ENCODE measurements around the gene AOX1.

The AOX1 gene

DNA sequence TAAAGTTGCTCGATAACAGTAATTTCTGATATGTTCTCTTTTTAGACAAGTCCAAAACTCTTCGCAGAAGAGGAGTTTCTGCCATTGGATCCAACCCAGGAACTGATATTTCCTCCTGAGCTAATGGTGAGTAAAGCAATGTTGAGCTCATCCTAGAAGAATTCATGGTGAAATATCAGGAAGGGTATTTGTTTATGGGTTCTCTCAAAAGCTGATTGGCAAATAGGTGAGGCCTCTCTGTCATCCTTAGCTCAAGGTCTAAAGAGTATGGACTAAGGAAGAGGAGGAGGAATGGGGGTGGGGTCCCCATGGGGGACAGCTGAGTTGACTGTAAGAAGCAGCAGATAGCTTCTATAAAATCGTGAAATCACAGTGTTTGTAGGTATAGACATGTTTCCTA, 18.2 kb downstream of the AOX1 start:
- TF ChIP-seq, protein P1, sequence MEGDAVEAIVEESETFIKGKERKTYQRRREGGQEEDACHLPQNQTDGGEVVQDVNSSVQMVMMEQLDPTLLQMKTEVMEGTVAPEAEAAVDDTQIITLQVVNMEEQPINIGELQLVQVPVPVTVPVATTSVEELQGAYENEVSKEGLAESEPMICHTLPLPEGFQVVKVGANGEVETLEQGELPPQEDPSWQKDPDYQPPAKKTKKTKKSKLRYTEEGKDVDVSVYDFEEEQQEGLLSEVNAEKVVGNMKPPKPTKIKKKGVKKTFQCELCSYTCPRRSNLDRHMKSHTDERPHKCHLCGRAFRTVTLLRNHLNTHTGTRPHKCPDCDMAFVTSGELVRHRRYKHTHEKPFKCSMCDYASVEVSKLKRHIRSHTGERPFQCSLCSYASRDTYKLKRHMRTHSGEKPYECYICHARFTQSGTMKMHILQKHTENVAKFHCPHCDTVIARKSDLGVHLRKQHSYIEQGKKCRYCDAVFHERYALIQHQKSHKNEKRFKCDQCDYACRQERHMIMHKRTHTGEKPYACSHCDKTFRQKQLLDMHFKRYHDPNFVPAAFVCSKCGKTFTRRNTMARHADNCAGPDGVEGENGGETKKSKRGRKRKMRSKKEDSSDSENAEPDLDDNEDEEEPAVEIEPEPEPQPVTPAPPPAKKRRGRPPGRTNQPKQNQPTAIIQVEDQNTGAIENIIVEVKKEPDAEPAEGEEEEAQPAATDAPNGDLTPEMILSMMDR (IDR thresholded peaks at IDR 0.05), result no peak

DNA sequence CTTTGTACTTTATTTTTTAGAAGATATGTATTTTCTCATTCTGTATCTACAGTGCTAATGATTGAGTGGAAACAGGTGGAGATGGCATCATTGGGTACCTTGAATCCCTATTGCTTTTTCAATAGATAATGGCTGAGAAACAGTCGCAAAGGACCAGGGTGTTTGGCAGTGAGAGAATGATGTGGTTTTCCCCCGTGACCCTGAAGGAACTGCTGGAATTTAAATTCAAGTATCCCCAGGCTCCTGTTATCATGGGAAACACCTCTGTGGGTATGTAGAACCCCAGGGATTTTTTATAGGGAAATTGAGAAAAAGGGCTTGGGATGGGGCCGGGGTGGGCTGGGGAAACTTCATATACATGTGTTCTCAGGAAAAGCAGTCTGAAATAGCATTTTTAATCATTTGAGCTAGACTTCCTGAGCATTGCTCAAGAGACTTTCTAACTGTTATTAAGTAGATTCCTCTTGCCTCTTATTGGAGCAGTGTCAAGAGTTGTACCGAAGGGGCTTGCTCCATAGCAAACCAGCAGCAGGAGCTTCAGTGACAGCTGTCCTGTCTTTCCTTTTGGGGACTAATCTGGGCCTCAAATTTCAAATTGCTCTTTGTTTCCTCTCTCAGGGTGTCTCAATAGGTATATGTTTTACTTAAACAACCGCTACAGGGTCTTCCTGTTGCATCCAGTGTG, 18.9 kb downstream of the AOX1 start:
- TF ChIP-seq, protein P1 (IDR thresholded peaks at IDR 0.05), result no peak

DNA sequence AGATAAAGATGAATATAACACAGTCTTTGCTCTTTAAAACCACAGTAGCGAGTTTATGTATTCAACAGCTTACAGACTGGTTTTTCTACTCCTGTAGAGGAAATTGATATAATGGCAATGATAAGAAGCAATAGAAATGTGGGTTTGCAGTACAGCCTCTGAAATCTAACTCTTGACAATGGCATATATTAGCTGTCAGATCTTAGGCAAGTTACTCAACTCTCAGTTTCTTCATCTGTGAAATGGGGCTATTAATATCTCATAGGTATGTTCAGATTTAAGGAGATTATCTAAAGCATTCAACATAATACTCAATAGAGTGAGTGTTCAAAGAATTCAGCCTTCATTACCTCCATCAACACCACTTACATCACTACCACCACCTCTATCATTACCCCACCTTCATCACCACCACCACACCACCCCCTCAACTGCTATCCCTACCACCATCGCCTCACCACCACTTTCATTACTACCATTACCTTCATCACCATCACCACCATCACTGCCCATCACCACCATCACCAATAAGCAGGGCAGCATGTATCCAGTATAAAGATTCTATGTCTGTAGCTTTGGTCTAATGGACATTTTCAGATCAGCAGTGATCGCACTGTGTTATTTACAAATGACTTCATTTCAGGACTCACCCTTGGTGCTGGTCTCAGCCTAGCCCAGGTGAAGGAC, 22.7 kb downstream of the AOX1 start:
- TF ChIP-seq, protein P1 (IDR thresholded peaks at IDR 0.05), result no peak

DNA sequence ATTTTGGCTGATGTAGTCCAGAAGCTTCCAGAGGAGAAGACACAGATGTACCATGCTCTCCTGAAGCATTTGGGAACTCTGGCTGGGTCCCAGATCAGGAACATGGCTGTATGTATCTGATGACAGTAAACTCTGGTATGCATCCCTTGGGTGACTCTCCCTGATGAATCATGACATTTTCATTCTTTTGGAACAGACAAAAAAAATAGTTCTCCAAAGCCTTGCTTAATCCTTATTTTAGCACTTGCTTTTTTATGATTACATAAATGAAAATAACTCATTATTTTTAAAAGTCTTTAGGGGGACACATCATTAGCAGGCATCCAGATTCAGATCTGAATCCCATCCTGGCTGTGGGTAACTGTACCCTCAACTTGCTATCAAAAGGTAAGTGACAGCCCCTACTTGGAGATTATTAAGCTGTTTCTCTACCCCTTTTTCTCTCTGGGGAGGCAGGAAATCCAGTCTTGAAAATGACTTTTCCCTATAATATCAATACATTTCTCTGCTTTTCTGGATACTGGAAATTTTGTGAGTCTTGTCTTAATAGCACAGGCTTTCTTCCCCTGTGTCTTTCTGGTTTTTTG, 23.3 kb downstream of the AOX1 start:
- TF ChIP-seq, protein P1 (IDR thresholded peaks at IDR 0.05), result no peak

DNA sequence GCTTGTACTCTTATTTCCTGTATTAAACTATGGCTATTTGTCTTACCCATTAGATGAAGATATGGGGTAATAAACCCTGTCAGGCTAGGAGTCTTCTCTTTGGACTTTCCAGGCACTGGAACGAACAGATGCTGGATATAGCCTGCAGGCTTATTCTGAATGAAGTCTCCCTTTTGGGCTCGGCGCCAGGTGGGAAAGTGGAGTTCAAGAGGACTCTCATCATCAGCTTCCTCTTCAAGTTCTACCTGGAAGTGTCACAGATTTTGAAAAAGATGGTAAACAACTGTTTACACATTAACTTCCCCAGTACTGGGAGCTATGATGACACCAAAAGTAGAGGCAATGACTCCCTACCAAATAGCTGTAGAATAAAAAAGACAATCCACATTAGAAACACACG, 27.9 kb downstream of the AOX1 start:
- TF ChIP-seq, protein P1 (IDR thresholded peaks at IDR 0.05), result no peak

DNA sequence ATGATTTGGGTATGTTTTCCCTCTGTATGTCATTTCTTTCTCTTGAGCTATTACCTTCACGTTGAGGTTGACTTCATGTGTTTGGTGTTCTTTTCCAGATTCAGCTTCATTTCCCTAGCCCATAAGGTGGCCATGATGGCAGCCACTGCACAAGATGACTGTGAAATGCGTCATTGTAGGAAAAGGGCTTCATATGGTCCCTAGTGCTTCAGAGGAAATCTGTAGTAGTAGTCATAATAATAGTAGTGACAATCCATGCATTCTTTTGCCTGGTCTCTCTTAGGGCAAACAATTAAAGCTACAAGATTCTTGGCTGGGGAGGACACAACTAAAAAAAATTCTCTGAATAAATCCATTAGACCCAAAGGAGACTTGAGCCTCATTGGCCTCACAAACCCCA, 28.4 kb downstream of the AOX1 start:
- TF ChIP-seq, protein P1 (IDR thresholded peaks at IDR 0.05), result no peak

DNA sequence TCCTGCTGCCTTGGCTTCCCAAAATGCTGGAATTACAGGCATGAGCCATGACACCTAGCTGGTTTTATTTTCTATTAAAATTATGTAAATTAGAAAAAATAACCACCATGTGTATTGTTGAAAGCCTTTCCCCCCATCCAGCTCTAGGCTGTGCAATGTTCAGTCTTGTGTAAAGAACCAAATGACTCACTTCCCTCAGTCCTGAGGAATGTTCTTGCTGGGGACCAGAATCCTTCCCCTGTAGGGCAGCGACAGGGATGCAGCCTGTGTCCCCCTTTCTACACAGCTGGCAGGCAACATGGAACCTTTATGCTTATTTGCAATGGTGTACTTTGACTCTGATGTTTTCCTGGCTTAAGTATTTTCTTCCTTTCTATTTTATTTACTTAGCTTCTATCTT, 29.4 kb downstream of the AOX1 start:
- TF ChIP-seq, protein P1 (IDR thresholded peaks at IDR 0.05), result no peak
